T-helper 1 cell treated with Interleukin-12 subunit alpha and Interleukin-12 subunit beta and Interleukin-4 antibody, amounts not matched to agents 30 ng/mL and 1 ng/mL, for 36 hours (primary cell): Measurements from ENCODE around the gene SUMF2. TPM values are rescaled to one million over a fixed set of nuclear protein-coding genes. Genes with fewer than 3 reads are reported as not detected.
"Not testable (repeated sequence)": the region's sequence is repeated elsewhere in the genome, so short reads cannot be mapped to it uniquely, and the experiment has no call there.

Experiments
- intact Hi-C: fragments of 100-400 bp; cut with micrococcal nuclease; formaldehyde crosslinking; loops from one replicate; pipeline ENCODE4 v1.15.1; 2024
- total RNA-seq: library from RNA; stranded (reverse); gene quantifications from 2 replicates; pipeline ENCODE4 v1.2.3, GENCODE V29; 2022

The SUMF2 gene
- total RNA-seq, result 111 and 116 TPM in 2 replicates

DNA sequence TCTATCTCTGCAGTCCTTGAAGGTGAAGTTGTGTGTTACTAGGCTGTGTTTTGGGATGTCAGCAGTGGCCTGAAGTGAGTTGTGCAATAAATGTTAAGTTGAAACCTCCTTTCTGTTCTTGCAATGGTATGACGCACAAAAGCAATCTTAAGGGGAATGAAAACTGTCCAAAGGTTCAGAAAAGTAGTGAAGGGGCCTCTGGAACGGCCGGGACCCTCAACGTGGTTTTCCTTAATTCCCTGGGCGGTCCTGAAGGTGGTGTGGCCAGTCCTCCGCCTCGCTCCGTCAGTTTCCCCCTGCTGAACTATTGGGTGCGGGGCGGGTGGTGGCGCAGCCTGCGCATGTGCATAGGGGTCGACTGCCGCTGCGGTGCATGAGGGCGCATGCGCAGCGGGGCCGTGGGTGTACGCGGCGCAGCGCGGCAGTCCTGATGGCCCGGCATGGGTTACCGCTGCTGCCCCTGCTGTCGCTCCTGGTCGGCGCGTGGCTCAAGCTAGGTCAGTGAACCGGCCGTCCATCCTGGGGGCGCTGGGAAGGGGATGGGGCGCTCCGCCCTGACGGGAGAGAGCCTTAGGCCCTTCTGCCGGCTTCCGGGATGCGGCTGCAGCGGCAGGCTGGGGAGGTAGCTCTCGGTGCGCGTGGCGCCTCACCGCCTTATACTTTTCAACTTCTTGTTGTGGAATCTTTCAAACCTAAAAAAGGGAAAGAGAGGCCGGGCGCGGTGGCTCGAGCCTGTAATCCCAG is at the start of gene SUMF2:
Gene SUMF2 (plus strand): TSS at position 405 of the 744 bp plus-strand sequence. CDS start 26 bp downstream, at position 431.
- intact Hi-C loops, result loop anchor here (1.0 to 10.0 kb wide), 9 partner anchors 10 to 1305 kb away; partner anchors contain the start of genes CCT6A, CHCHD2, MRPS17 and PSPH

DNA sequence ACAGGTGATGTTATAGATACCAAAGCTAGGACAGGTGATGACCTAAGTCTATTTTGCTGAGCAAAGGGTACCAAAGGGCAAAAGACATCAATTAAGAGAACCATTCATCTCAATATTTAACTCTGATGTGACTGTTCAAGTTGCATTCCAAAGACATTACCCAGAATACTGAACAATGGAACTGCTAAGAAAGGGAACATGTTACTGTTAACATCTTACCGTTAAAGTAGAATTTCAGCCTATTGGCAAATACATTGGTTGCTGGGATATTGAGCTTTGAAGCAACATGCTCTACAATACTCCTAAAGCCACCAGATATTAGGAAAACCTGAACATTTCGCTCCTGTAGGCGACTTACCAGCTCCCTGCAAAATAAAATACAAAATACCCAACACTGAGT is 47.1 kb upstream of the SUMF2 start:
- intact Hi-C loops, result not testable (repeated sequence)

DNA sequence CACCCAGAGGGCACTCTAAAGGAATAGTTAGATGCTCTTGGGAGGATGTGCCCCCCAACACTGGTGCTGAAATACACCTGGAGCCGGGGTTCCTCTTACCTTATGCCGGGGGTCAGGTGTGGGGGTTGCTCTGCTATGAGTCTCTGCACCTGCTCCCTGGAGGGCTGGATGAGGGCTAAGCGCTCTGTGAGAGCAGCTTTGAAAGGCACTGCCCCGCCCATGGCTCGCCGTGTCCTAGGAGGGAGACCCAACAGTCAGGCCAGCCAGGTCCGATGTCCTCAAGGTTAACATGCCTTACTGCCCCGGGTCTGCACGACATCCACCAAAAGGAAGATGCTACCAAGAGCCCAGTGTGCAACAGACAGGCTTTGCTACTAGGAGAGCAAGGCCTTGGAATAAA is 44.6 kb upstream of the SUMF2 start:
- intact Hi-C loops, result no loop called here

DNA sequence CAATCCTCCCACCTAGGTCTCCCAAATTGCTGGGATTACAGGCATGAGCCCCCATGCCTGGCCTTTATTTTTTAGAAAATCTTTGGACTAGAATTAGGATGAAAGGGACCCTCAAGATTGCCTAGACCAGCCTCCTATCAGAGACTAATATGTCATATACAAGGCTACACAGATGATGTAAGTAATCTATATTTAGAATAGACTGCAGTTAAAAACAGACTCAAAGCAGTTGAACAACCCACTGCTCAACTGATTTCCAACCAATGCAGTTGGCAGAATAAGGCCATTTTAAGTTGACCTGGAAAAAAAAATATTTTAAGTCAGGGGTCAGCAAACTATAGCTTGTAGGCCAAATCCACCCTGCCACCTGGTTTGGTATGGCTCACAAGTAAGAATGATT is 40.6 kb upstream of the SUMF2 start:
- intact Hi-C loops, result no loop called here

DNA sequence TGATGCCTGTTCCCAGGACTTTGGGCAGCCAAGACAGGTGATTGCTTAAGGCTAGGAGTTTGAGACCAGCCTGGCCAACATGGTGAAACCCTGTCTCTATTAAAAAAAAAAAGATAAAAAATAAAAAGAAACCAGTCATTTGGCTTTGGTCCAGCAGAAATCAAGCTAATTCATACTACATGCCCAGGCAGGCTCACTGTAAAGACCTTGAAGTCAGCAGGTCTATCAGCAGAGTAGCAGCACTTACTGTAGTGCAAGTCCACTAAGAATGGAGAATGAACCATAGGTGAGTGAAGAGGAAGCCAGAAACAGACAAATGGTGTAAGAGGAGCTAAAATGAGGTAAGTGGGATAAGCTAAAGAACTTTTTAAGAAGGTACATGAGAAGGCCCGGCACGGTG is 37.5 kb upstream of the SUMF2 start:
- intact Hi-C loops, result no loop called here

DNA sequence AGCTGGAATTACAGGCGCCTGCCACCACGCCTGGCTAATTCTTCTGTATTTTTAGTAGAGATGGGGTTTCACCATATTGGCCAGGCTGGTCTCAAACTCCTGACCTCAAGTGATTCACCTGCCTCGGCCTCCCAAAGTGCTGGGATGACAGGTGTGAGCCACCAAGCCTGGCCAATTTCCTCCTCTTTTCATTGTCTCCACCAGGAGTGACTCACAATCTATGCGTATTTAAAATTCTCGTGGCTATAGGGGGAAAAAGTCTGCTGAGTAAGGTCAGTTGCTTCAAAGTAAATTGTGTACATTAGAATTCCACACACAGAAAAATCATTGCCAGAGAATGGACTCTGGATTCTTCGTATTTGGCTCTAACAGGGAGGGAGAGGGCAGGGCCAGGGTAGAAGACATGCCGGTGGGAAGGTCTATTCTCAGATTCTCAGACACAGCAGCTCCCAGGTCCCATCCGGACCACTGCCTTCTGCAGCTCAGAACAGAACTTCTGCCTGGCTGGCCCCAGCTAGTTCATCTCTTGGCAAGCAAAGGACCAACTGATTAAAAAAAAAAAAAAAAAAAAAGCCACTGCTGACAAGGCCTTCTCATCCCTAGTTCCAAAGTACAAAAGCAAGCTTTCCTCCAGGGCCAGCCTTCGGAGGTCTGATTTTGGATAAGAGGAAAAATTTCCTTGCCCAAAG is 35.0 kb upstream of the SUMF2 start:
- intact Hi-C loops, result no loop called here

DNA sequence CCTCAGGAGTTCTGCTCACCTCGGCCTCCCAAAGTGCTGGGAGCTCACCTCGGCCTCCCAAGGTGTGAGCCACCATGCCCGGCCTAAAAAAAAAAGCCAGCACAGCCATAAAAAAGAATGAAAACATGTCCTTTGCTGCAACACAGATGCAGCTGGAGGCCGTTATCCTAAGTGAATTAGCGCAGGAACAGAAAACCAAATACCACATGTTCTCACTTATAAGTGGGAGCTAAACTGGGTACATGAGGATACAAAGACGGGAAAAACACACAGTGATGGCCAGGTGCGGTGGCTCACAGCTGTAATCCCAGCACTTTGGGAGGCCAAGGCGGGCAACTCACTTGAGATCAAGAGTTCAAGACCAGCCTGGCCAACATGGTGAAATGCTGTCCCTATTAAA is 33.7 kb upstream of the SUMF2 start:
- intact Hi-C loops, result no loop called here

DNA sequence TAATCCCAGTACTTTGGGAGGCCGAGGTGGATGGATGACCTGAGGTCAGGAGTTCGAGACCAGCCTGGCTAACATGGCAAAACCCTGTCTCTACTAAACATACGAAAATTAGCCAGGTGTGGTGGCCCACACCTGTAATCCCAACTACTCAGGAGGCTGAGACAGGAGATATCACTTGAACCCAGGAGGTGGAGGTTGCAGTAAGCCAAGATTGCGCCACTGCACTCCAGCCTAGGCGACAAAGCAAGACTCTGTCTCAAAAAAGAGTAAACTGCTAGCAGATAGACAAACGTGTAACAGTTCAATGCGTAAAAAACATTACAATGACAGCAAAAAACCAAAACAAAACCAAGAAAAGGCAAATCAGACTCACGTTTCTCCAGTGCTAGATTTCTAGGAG is 32.5 kb upstream of the SUMF2 start:
- intact Hi-C loops, result not testable (repeated sequence)

DNA sequence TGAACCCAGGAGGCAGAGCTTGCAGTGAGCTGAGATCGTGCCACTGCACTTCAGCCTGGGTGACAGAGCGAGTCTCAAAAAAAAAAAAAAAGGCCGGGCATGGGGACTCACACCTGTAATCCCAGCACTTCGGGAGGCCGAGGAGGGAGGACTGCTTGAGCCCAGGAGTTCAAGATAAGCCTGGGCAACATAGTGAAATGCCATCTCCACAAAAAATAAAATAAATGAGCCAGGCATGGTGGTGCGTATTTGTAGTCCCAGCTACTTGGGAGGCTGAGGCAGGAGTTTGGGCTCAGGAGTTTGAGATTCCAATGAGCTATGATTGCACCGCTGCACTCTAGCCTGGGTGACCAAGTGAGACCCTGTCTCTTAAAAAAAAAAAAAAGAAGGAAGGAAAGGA is 31.5 kb upstream of the SUMF2 start:
- intact Hi-C loops, result not testable (repeated sequence)

DNA sequence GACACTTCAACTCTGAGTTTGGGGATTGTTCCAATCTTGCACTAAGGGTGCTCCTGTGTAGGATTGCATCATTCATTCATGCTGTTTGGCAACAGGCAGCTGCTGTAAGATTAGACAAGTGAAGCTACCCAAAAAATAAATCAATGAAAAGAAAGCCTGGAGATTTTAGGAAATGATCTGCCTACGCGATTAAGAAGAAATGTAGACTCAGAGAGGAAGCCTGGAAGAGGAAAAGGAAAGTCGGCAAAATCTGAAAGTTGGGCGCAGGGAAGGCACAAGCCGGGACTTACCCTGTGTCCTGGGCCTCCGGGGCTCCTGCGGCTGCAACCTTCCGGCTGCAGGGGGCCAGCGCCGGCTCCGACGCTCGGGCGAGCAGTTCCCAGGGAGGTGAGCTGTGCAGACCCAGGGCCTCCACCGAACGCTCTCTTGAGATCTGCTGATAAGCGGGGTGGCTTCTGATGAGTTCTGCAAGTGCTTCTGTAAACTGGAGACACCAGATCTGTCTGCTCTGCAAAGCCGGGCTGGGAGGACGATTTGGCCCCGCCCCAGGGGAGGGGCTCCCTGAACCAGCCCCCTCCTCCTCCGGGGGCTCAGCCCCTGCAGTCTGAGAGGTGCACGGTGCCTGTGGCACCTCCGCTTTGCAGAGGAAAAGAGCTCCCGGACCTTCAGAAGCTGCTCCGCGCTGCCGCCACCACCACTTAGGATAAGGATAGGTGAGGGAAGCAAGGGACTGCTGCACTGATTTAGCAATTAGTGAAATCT is 30.2 kb upstream of the SUMF2 start:
- intact Hi-C loops, result loop anchor here (1.0 to 2.0 kb wide), 7 partner anchors 17 to 147 kb away; partner anchors contain the start of genes CCT6A, CHCHD2, MRPS17 and NIPSNAP2

DNA sequence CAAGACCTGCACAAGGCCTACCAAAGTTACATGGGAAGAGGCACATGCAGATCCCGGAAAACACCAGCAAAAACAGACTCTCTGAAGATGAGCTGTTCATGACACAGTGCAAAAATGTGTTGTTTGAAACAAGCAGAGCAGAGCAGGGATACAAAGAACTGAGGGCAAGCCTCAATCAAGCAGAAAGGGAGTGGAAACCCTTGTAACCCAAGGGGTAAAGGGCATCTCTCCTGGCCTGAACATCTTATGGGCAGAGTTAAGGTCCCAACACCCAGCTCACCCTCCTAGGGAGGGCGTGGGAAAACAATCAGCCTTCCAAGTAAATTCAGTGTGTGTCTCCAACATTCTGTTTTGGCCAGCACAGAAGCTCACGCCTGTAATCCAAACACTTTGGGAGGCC is 23.4 kb upstream of the SUMF2 start:
- intact Hi-C loops, result no loop called here

DNA sequence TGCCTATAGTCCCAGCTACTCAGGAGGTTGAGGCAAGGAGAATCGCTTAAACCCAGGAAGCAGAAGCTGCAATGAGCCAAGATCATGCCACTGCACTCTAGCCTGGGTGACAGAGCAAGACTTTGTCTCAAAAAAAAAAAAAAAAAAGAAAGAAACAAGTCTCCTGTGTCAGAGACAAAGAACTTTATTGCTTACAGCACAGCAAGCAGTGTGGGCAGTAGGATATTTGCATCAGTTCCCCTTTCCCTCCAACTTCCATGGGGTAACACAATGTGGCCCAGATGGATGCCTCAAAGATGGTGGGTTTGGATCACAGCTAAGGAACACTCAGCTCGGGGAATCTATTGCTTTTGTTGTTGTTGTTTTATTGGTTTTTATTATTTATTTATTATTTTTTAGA is 18.3 kb upstream of the SUMF2 start:
- intact Hi-C loops, result not testable (repeated sequence)

DNA sequence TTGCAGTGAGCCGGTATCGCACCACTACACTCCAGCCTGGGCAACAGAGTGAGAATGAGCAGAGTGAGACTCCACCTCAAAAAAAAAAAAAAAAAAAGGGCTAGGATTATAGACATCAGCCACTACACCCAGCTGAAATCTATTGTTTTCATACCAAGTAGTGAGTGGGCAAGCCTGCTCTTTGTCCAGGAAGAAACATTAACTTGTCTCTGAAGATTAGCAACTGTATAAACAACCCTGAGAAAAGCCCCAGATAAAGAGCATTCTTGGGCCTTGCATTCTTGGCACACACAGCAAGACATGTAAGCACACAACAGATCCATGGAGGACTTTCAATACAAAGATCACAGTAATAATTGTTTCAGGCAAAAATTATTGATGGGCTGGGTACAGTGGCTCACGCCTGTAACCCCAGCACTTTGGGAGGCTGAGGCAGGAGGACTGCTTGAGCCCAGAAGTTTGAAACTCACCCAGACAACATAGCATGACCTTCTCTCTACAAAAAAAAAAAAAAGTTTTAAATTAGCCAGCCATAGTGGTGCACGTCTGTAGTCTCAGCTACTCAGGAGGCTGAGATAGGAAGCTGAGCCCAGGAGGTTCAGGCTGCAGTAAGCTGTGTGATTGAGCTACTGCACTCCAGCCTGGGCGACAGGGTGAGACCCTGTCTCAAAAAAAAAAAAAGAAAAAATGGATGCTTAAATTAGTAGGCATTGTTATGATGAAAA is 17.2 kb upstream of the SUMF2 start:
- intact Hi-C loops, result no loop called here

DNA sequence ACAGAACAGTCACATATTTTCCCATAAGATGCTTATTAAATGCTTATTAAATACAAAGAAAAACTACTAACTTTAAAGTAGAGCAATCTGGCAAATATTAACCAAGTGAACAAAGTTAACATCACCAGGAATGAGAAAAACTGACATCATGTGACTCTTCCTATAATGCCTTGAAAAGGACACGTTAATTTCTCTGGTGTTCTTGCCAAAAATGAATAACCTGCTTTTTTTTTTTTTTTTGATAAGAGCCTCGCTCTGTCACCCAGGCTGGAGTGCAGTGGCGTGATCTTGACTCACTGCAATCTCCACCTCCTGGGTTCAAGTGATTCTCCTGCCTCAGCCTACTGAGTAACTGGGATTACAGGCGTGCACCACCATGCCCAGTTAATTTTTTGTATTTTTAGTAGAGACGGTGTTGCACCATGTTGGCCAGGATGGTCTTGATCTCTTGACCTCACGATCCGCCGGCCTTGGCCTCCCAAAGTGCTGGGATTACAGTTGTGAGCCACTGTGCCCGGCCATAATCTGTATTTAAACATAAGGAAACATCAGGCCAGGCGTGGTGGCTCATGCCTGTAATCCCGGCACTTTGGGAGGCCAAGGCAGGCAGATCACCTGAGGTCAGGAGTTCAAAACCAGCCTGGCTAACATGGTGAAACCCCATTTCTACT is 16.5 kb upstream of the SUMF2 start:
- intact Hi-C loops, result not testable (repeated sequence)

DNA sequence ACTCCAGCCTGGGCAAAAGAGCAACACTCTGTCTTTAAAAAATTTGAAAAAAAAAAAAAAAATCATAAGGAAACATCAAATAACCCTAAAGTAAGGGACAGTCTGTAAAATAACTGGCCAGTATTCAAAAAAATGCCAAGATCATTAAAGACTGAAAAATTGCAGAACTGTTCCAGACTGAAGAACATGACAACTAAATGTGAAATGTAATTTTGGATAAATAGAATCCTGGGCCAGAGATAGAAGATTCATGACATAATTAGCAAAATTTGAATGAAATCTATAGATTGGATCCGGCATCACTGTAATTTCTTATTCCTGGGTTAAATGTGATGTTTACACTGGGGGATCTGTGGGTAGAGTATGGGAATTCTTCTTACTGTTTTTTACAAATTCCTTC is 15.8 kb upstream of the SUMF2 start:
- intact Hi-C loops, result no loop called here

DNA sequence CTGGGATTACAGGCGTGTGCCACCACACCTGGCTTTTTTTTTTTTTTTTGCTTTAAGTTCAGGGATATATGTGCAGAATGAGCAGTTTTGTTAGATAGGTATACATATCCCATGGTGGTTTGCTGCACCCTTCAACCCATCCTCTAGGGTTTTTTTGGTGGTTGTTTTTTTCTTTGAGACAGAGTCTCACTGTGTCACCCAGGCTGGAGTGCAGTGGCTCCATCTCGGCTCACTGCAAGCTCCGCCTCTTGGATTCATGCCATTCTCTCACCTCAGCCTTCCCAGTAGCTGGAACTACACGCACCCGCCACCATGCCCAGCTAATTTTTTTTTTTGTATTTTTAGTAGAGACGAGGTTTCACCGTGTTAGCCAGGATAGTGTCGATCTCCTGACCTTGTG is 15.3 kb upstream of the SUMF2 start:
- intact Hi-C loops, result not testable (repeated sequence)

DNA sequence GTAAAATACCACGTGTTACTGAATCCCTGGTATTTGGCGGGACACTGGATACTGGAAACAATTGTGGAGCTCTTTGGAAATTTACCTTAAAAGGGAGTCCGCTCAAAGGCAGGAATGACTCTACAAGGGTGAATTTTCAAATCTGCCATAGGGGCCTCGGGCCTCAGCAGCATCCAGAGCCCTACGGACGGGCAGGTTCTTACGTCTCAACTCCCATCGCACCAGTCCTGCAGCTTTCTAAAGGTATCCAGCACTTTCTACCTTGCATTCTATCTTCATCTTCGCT is 13.1 kb upstream of the SUMF2 start:
- intact Hi-C loops, result loop anchor here (1.0 to 5.0 kb wide), 11 partner anchors 13 to 1292 kb away; partner anchors contain the start of genes CHCHD2, MRPS17, NIPSNAP2 and SEC61G

DNA sequence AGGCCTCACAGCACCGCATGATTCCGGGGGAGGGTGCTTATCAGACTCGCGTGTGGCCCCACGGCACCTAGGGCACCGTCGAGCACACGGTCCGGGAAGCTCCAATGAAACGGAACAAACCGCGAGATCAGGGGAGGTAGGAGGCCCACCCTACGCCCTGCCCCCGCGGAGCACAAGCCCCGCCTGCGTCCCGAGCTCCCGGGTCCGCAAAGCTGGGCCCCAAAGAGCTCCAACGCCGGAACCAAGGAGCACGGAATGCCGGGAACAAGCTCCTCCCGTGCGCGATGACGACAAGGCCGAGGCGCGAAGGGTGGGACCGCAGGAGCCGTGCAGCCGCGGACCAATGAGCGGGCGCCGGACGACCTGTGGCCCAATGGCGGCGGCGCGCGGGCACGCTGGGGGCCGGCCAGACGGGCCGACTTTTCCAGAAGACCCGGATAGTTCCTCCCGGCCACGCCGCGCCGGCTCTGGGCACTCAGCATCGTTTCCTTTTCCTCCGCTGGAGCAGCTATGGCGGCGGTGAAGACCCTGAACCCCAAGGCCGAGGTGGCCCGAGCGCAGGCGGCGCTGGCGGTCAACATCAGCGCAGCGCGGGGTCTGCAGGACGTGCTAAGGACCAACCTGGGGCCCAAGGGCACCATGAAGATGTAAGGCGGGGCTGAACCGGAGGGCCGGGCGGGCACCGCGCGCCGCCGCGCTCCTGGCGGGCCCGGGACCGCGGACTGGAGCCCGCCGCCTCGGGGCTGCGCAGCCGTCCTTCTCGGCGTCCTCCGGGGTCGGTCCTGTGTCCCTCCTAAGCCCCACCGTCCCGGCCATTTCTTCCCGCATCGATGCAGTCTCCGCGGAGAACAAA is 12.5 kb upstream of the SUMF2 start, which contains the start of the genes CCT6A and PSPH:
Gene CCT6A (plus strand): TSS at position 427 of the 853 bp plus-strand sequence. CDS start 84 bp downstream, at position 511.
Gene PSPH (minus strand): TSS at position 106 of the 853 bp plus-strand sequence. CDS start 30,232 bp downstream, outside the sequence.
- intact Hi-C loops, result loop anchor here (1.0 to 5.0 kb wide), 11 partner anchors 13 to 1292 kb away; partner anchors contain the start of genes CHCHD2, MRPS17, NIPSNAP2 and SEC61G

DNA sequence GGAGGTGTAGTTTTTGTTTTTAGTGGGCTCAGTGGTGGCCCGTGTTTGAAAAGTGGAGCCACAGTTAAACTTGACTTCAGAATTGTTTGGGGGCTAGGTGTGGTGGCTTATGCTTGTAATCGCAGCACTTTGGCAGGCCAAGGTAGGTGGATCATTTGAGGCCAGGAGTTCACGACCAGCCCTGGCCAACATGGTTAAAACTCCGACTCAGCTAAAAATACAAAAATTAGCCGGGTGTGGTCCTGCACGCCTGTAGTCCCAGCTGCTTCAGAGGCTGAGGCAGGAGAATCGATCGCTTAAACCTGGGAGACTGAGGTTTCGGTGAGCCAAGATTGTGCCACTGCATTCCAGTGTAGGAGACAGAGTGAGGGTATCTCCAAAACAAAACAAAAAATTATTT is 10.7 kb upstream of the SUMF2 start:
- intact Hi-C loops, result loop anchor here (5.0 kb wide), 1 partner anchor 481 kb away; the partner anchor contains the start of gene VOPP1
